Keratinocyte (primary cell): ENCODE data around the gene DDX11. TPM values are rescaled to one million over a fixed set of nuclear protein-coding genes. Genes with fewer than 3 reads are reported as not detected.
"Not testable (repeated sequence)": the region's sequence is repeated elsewhere in the genome, so short reads cannot be mapped to it uniquely, and the experiment has no call there.

Experiments
- DNase-seq: peaks from one replicate; pipeline ENCODE4 v3.0.0-alpha.2; 2011; ENCODE audit warnings: low read depth, missing footprints, low spot score
- FAIRE-seq: peaks from 2 replicates; lab custom pipeline; 2011; peaks lifted over from hg19 to GRCh38; lab: Jason Lieb, UNC
- H2AFZ ChIP-seq: 2 replicates; pipeline ENCODE4 v1.6.0; 2012; ENCODE audit warnings: low read length, control low read depth, inconsistent platforms; ENCODE audit not compliant: control insufficient read depth
- H3K27ac ChIP-seq: 2 replicates; pipeline ENCODE4 v1.5.1; 2011; ENCODE audit warnings: low read length; ENCODE audit not compliant: control insufficient read depth, insufficient read depth
- H3K27me3 ChIP-seq: 3 replicates; pipeline ENCODE4 v1.6.0; 2011; ENCODE audit warnings: low read length; ENCODE audit not compliant: control insufficient read depth, insufficient read depth; ENCODE audit errors: extremely low read depth
- H3K36me3 ChIP-seq, 2 experiments: 2 replicates in 1 of 2; 3 replicates in 1 of 2; pipeline ENCODE4 v1.5.1; 2011; ENCODE audit warnings: low read length in 2 of 2, mild to moderate bottlenecking in 1 of 2; ENCODE audit not compliant: control insufficient read depth in 2 of 2, insufficient read depth in 2 of 2; ENCODE audit errors: extremely low read depth in 1 of 2
- H3K4me1 ChIP-seq: 3 replicates; pipeline ENCODE4 v1.5.1; 2011; ENCODE audit warnings: low read length; ENCODE audit not compliant: control insufficient read depth, insufficient read depth; ENCODE audit errors: extremely low read depth
- H3K4me2 ChIP-seq: 3 replicates; pipeline ENCODE4 v1.6.0; 2011; ENCODE audit warnings: low read depth, low read length; ENCODE audit not compliant: control insufficient read depth, insufficient read depth; ENCODE audit errors: extremely low read depth
- H3K4me3 ChIP-seq, 3 experiments: fragments of 200-600 bp in 1 of 3; sonication (generic) in 1 of 3; 2 replicates in 2 of 3; 3 replicates in 1 of 3; pipeline ENCODE4 v1.5.1; 2011 to 2016; ENCODE audit warnings: low read length in 3 of 3, mild to moderate bottlenecking in 3 of 3, control low read depth in 2 of 3, inconsistent platforms in 1 of 3, low read depth in 1 of 3, mixed read lengths in 1 of 3, mixed run types in 1 of 3, moderate library complexity in 1 of 3; ENCODE audit not compliant: control insufficient read depth in 2 of 3, insufficient read depth in 2 of 3; ENCODE audit errors: extremely low read depth in 1 of 3
- H3K79me2 ChIP-seq: 2 replicates; pipeline ENCODE4 v1.6.0; 2012; ENCODE audit warnings: low read length; ENCODE audit not compliant: control insufficient read depth, insufficient read depth
- H3K9ac ChIP-seq: 3 replicates; pipeline ENCODE4 v1.6.0; 2011; ENCODE audit warnings: low read length; ENCODE audit not compliant: control insufficient read depth, insufficient read depth; ENCODE audit errors: extremely low read depth
- H3K9me1 ChIP-seq: 3 replicates; pipeline ENCODE4 v1.6.0; 2011; ENCODE audit warnings: low read length; ENCODE audit not compliant: control insufficient read depth, insufficient read depth; ENCODE audit errors: extremely low read depth
- H3K9me3 ChIP-seq: 2 replicates; pipeline ENCODE4 v1.5.1; 2012; ENCODE audit warnings: low read depth, low read length; ENCODE audit not compliant: control insufficient read depth
- H4K20me1 ChIP-seq: 3 replicates; pipeline ENCODE4 v1.6.0; 2011; ENCODE audit warnings: low read length; ENCODE audit not compliant: control insufficient read depth, insufficient read depth; ENCODE audit errors: extremely low read depth
- CTCF ChIP-seq, 3 experiments: IDR thresholded peaks in 1 of 3; conservative IDR thresholded peaks in 1 of 3; optimal IDR thresholded peaks in 1 of 3; 2 replicates in 2 of 3; 3 replicates in 1 of 3; pipeline versions ENCODE3 to v1.5.1; 2011; ENCODE audit warnings: low read length in 3 of 3, mild to moderate bottlenecking in 3 of 3, moderate library complexity in 2 of 3, control low read depth in 1 of 3, inconsistent platforms in 1 of 3; ENCODE audit not compliant: insufficient read depth in 2 of 3; ENCODE audit errors: extremely low read depth in 1 of 3
- EZH2 ChIP-seq: IDR thresholded peaks from one replicate; pipeline ENCODE4 v1.6.1; 2012; ENCODE audit warnings: inconsistent platforms, mild to moderate bottlenecking, low read length, moderate library complexity
- dilution Hi-C: fragments of 300-500 bp; cut with MboI; formaldehyde crosslinking; loops from one replicate; pipeline ENCODE4 v1.7.0; 2020; ENCODE audit warnings: low sequenced_read_pairs; ENCODE audit not compliant: extremely low pct_ligation_motif_present
- polyA plus RNA-seq, 5 experiments: library from polyadenylated mRNA; depleted of rRNA in 3 of 5; stranded (reverse) in 3 of 5; stranded (forward) in 1 of 5; unstranded in 1 of 5; fragments of >200 nt; gene quantifications; 1 replicate in 1 of 5; 2 replicates in 3 of 5; 3 replicates in 1 of 5; pipeline versions ENCODE4 v1.2.1 to v1.2.3, GENCODE V29; 2011 to 2012; ENCODE audit warnings: missing spikeins in 2 of 5, low read depth in 1 of 5, low replicate concordance in 1 of 5

Gene DDX11
- polyA plus RNA-seq, 1 donor (not counting 4 experiments of a cell fraction or from before 2014, with no cell fraction given): 11.2 TPM

- dilution Hi-C loops: no loop called here
- Histone ChIP-seq H3K27me3 (peaks cover 25% of the 10 kb centered on the region), H3K9me3 (no peaks in the 10 kb centered on the region), H3K27ac (no peak overlapping the region), H3K36me3 (no peaks in the 10 kb centered on the region), H3K4me3 (no peak overlapping the region), H3K4me1 (peaks cover under 1% of the 10 kb centered on the region), H3K79me2 (no peaks in the 10 kb centered on the region), H3K4me2 (no peak overlapping the region), H2AFZ (no peak overlapping the region), H3K9ac (no peak overlapping the region), H4K20me1 (no peaks in the 10 kb centered on the region), H3K9me1 (no peaks in the 10 kb centered on the region)
- no peak for DNase-seq
- FAIRE-seq: no peak
- TF ChIP-seq EZH2: no peak
- no peak for TF ChIP-seq CTCF (optimal IDR thresholded peaks at IDR 0.05 in 1 of 3, IDR thresholded peaks at IDR 0.05 in 1 of 3, conservative IDR thresholded peaks at IDR 0.05 in 1 of 3; ENCODE audit: extremely low read depth in 1 of 3, insufficient read depth in 2 of 3, low read length in 3 of 3)
Observed at GRCh38 chr12:31122481-31122880, 48.8 kb downstream of the DDX11 start.

- FAIRE-seq, dilution Hi-C loops, DNase-seq: not testable (repeated sequence)
Observed at GRCh38 chr12:31124158-31124557, 50.5 kb downstream of the DDX11 start.

GRCh38 chr12:31125171-31125570 lies 51.5 kb downstream of the DDX11 start:
- H3K9me1 ChIP-seq, H3K27ac ChIP-seq, H3K4me1 ChIP-seq, dilution Hi-C loops, DNase-seq, H3K4me2 ChIP-seq, H3K9me3 ChIP-seq, H2AFZ ChIP-seq, H3K79me2 ChIP-seq, FAIRE-seq, H4K20me1 ChIP-seq, H3K27me3 ChIP-seq, H3K4me3 ChIP-seq, H3K36me3 ChIP-seq, H3K9ac ChIP-seq: not testable (repeated sequence)

More at GRCh38 chr12:31124158-31124557, 50.5 kb downstream of the DDX11 start:
- not testable (repeated sequence) for H3K27me3 ChIP-seq, H3K9me1 ChIP-seq, H2AFZ ChIP-seq, H3K9ac ChIP-seq, H3K4me3 ChIP-seq, H3K9me3 ChIP-seq, H3K36me3 ChIP-seq, H3K79me2 ChIP-seq, H4K20me1 ChIP-seq, H3K4me2 ChIP-seq, H3K4me1 ChIP-seq, H3K27ac ChIP-seq

GRCh38 chr12:31127209-31127848 lies 53.7 kb downstream of the DDX11 start:
- H3K79me2 ChIP-seq, dilution Hi-C loops, H3K9ac ChIP-seq, H3K9me1 ChIP-seq, H2AFZ ChIP-seq, H3K36me3 ChIP-seq, H3K4me1 ChIP-seq, H3K4me2 ChIP-seq, H4K20me1 ChIP-seq, DNase-seq, H3K9me3 ChIP-seq, H3K27me3 ChIP-seq, H3K4me3 ChIP-seq, H3K27ac ChIP-seq: not testable (repeated sequence)
- FAIRE-seq: peak; percentile 51
